HEK293T (cell line): ENCODE data around the gene MUC4.

Experiments used
- BHLHE40 ChIP-seq: fragments of 450-650 bp; IDR thresholded peaks from 2 replicates; pipeline ENCODE4 v1.6.1; 2016; ENCODE audit warnings: mild to moderate bottlenecking, moderate library complexity, borderline replicate concordance
- LEF1 ChIP-seq: fragments of 450-650 bp; IDR thresholded peaks from 2 replicates; pipeline ENCODE4 v1.6.1; 2017; ENCODE audit warnings: mild to moderate bottlenecking, borderline replicate concordance
- NFRKB ChIP-seq: fragments of 450-650 bp; IDR thresholded peaks from 2 replicates; pipeline ENCODE4 v1.6.1; 2016; ENCODE audit warnings: mild to moderate bottlenecking, moderate library complexity
- SP1 ChIP-seq: fragments of 450-650 bp; IDR thresholded peaks from 2 replicates; pipeline ENCODE4 v1.6.1; 2017
- SUZ12 ChIP-seq: fragments of 450-650 bp; IDR thresholded peaks from 2 replicates; pipeline ENCODE4 v1.6.1; 2016; ENCODE audit warnings: mild to moderate bottlenecking

GRCh38 chr3:195773956-195774537 is 37.7 kb downstream of the MUC4 start:
- TF ChIP-seq LEF1 (no peak), NFRKB (no peak), BHLHE40 (no peak), SP1 (no peak), SUZ12 (no peak)
